NCI-H774 (cell line): ENCODE results near the gene SRD5A3.
"Not testable (repeated sequence)": the region's sequence is repeated elsewhere in the genome, so short reads cannot be mapped to it uniquely, and the experiment has no call there.

Source experiments
- DNase-seq: peaks from one replicate; lab custom pipeline; 2025; lab: John Stamatoyannopoulos, UW

SRD5A3 gene

DNA sequence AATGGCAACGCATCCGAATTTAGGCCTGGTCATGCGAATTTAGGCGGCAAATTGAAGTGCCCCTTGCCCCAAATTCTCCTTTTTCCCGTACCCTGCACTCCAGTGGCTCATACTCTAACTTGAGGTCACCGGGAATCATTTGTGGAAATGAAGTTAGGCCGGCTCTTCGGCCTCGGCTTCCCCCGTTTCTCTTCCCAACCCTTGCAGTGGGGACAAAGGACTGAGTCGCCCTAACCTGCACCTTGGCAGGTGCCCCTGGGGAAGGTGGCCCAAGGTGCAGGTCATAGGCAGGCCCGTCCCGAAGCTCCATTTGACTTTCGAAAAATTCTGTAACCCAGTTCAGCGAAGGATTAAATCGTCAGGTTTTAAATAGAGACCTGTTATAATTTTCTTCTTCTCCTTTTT is 811 bp downstream of the SRD5A3 start:
- DNase-seq = no peak

DNA sequence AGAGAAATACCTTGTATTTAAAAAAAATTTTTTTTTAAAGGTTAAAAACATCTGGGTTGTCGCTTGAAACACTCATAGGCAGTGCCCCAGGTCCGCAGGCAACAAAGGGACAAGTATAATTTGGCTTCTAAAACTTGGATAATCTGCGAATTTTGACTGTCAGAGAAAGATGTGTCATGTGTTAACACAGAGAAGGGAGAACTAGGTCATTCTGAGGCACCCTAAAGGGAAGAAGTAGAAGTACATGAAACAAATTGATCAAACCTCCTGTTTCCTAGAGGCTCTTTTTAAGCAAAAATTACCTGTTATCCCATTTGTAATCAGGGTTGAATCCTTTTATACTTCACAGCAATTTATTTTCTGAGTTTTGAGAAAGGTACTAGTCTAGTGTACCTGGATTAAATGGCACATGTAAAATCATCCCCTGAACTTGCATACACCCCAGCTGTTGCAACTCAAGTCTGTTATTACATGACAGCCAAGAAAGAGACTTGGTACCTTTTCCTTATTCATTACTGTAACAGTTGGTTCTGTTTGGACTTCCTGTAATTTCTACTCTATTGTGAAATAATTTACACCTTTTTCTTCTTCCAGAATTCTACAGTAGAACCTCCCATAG is 1.7 kb downstream of the SRD5A3 start:
- no peak for DNase-seq

DNA sequence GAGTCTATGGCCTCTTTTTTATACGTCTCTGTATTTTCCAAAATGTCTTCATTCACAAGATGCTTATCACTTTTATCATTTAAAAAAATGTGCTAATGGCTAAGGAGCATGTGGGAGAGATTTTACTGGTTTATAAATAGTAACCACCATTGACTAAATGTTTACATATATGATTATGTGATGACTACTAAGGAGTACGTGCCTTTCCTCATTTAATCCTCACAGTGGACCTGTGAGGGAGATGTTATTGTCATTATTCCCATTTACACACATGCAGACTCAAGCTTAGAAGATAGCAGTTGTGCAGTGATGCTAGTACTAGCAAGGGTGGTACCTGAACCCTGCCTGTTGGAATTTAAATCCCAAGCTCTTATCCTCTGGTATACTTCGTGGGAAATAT is 2.4 kb downstream of the SRD5A3 start:
- DNase-seq = no peak

DNA sequence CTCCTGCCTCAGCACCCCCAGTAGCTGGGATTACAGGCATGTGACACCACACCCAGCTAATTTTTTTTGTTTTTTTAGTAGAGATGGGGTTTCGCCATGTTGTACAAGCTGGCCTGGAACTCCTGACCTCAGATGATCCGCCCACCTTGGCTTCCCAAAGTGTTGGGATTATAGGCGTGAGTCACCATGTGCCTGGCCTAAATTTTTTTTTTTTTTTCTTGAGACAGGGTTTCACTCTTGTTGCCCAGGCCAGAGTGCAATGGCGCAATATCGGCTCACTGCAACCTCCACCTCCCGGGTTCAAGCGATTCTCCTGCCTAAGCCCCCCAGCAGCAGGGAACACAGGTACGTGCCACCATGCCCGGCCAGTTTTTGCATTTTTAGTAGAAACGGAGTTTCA is 4.8 kb downstream of the SRD5A3 start:
- not testable (repeated sequence) for DNase-seq

- DNase-seq = no peak
Measured at GRCh38 chr4:55351824-55352223, 5.8 kb downstream of the SRD5A3 start.

DNA sequence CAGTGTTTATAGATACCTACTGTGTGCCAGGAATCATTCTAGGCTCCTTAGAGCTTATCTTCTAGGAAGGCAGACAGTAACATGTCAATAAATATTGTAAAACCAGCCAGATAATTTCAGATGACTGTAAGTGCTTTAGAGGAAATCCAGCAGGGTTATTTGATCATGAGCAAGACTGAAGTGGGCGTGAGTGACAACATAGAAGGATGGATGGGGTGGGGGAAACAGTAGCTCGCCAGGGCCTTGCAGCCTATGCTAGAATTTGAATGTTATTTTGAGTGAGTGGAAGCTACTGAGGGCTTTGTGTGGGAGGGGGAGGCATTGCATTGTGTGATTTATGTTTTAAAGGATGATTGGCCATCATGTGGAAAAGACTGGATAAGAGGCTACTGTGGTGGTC is 6.7 kb downstream of the SRD5A3 start:
- no peak for DNase-seq

- not testable (repeated sequence) for DNase-seq
Measured at GRCh38 chr4:55353228-55353747, 7.2 kb downstream of the SRD5A3 start.

GRCh38 chr4:55354648-55355047 is 8.6 kb downstream of the SRD5A3 start:
- DNase-seq = no peak

GRCh38 chr4:55355555-55355954 is 9.5 kb downstream of the SRD5A3 start:
- no peak for DNase-seq

GRCh38 chr4:55356991-55357461 is 11.0 kb downstream of the SRD5A3 start:
- peak; percentile 11 for DNase-seq

DNA sequence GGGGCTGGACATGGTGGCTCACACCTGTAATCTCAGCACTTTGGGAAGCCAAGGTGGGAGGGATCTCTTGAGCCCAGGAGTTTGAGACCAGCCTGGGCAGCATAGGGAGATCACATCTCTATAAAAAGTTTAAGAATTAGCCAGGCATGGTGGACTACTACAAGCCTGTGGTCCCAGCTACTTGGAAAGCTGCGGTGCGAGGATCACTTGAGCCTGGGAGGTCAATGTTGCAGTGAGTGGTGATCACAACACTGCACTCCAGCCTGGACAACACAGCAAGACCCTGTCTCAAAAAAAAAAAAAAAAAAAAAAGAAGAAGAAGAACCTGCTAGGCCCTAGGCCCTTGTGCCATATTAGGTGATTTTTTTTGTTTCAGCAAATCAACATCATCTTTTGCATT is 12.2 kb downstream of the SRD5A3 start:
- DNase-seq = no peak

DNA sequence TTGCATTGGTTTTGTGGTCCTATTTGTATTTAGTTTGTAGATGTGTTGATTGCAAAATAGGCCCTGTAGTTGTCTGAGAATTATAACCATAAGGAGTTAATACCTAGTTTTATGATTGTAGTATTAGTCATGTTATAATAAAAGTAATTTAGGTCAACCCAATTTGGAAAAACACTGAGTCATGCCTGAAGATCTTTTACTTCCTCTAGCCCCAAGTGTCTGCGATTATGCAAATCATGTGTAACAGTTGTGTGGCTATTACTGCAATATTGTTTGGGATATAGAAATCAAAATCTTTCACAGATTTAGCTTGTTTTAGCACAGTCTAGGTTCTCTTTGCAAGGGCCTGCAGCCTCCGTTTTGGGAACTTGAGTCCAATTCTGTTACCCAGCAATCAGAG is 12.6 kb downstream of the SRD5A3 start:
- DNase-seq = no peak

DNA sequence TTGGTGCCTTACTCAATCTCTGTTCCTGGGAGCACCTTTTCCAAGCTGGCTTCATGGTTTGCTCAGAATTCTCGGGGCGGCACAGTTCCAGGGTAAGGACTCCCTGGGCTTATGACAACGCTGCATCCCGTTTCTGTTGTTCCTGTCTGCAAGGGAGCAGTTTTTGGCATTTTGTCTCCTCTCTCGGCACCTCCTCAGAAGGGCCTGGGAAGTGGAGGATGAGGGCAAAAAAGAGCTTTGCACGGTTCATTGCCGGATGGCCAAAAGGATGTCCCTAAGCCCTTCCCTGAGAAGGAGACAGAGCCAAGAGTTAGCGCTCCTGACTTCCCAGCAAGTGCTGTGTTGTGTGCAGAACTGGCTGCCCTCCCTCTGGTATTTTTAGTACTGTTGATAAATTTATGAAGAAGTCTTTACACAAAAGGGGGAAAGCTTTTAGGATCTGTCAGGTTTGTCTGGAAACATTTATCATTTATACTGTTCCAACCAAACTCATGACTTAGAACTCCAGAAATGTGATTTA is 13.4 kb downstream of the SRD5A3 start:
- DNase-seq = no peak

GRCh38 chr4:55362938-55363337 is 16.9 kb downstream of the SRD5A3 start:
- not testable (repeated sequence) for DNase-seq

GRCh38 chr4:55363691-55364351 is 17.8 kb downstream of the SRD5A3 start:
- DNase-seq = no peak

DNA sequence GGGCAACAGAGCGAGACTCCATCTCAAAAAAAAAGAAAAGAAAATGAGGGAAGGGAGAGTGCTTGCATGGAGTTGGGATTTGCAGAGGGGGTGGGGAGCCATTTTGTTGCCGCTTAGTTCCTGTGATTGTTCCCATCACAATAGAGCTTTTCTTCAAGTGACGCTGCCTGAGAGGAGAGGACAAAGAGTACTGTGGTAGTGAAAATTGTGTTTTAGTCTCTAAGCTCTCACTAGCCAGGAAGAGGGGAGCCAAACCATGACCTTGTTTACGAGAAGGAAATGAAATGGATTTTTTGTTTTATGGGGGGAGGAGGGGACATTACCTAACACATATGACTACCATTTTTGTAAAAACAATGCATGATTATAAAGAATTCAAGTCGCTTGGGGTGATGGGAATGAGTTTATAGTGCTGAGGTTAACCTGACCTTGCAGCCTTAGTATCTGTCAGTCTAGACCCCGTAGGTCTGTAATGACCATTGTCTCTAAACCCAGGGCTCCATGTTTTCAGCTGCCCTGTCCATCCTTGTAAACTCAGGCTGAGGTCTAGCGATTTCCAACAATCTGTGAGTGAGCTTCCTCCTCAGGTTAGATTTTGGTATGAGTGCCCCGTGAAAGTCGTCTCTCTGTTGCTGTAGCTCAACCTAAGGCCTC is 18.8 kb downstream of the SRD5A3 start:
- no peak for DNase-seq

GRCh38 chr4:55365345-55365728 is 19.3 kb downstream of the SRD5A3 start:
- DNase-seq = no peak

DNA sequence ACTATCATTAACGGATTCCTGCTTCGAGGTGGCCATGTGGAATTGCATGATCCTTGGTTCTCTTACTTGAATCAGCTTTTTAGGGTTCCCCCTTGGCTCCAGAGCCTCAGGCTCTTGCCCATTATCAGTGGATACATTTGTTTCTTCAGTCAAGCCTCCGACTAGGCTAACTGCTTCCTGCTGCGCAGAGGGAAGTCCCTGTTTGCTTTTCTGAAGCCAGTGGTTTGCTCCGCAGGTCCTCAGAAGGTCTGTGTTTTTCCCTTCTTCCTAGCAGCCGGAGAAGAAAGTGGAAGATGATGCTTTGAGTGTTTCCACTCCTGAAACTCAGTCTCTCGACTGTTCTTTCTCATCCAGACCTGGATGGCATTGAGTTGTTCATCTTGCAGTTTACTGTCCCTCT is 20.6 kb downstream of the SRD5A3 start:
- DNase-seq = no peak

GRCh38 chr4:55367084-55367722 is 21.2 kb downstream of the SRD5A3 start:
- no peak for DNase-seq

DNA sequence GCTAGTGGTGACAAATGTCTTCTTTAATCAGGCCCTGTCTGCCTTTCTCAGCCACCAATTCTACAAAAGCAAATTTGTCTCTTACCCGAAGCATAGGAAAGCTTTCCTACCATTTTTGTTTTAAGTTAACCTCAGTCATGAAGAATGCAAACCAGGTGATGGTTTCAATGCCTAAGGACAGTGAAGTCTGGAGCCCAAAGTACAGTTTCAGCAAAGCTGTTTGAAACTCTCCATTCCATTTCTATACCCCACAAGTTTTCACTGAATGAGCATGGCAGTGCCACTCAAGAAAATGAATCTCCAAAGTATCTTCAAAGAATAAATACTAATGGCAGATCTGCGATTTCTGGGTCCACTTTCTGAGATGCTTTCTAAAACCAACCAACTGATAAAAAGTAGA is 23.9 kb downstream of the SRD5A3 start:
- DNase-seq = no peak

DNA sequence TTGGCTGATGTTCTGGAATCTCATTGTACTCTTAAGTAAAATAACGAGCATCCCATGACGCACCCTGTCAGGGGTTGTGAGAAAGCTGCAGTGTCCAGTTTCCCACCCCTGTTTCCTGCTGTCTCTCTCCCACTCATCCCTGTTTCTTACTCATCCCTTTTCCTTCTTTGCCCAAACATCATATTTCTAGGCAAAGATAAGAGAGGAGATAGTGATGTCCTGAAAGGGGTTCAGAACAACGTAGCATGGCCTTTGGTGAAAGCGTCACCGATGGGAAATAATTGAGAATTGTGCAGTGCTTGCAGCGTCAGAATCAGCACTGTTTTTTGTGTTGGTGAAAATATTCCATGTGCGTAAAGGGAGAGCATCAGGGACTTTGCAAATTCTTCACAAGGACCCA is 26.2 kb downstream of the SRD5A3 start:
- DNase-seq = no peak

GRCh38 chr4:55373461-55373860 is 27.4 kb downstream of the SRD5A3 start:
- no peak for DNase-seq
